NK-92 (cell line): Measurements from ENCODE around the gene FAM3B.
"Not testable (repeated sequence)": the region's sequence is repeated elsewhere in the genome, so short reads cannot be mapped to it uniquely, and the experiment has no call there.

Source experiments
- DNase-seq: peaks from one replicate; lab custom pipeline; 2025; ENCODE audit not compliant: unreplicated experiment; lab: John Stamatoyannopoulos, UW

Gene FAM3B, protein sequence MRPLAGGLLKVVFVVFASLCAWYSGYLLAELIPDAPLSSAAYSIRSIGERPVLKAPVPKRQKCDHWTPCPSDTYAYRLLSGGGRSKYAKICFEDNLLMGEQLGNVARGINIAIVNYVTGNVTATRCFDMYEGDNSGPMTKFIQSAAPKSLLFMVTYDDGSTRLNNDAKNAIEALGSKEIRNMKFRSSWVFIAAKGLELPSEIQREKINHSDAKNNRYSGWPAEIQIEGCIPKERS

DNA sequence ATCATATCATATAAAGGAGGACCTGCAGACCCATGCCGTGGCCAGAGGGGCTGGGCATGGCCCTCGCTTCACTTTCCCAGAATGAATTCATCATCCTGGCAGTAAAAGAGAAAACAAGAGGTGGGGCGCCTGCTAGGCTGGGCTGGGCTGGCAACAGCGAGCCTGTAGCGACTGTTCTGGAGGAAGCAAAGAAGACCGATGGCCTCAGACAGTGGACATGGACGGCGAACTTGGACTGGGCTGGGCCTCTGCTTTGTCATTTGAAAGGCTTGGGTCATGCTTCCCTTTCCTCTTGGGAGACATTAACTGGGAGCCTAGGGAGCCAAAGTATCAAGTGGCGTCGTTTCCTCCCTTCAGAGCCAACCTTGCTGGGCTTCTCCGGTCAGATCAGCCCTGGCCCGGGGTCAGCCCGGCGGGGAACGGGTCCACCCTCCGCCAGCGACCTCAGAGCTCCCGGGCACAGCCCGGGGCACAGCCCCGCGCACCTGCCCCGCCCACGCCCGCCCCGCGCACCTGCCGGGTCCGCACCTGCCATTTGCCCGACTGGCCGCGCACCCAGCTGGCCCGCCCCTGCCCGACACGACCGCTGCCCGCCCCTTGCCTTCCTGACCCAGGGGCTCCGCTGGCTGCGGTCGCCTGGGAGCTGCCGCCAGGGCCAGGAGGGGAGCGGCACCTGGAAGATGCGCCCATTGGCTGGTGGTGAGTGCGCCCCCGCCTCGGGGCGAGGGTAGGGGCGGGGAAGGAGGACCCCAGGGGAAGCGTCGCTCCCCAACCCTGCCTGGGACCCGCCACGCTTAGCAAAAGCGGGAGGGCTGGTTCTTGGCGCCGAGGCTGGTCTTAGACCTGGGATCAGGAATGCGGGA is at the start of gene FAM3B:
TSS of gene FAM3B (plus strand) at position 602 of the 863 bp plus-strand sequence. CDS start at position 681, 79 bp downstream.
- DNase-seq: no peak

DNA sequence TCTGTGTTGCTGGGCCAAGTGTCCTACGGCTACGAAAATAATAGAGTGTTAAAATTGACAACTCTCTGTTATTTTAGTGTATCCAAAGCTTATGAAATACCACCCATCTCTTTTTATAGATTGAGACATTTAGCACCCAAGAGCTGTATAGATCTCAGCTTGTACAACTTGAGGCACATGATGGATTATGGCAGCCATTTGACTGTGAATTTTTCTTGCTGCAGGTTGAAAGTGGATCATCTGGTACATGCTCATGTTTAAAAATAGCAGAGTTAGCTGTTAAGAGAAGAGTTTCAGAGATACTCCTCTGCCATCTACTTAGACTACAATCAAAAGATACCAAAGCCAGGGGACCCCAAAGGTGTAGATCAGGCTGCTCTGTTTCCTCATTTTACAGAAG is 49.3 kb upstream of the FAM3B start:
- DNase-seq: no peak

DNA sequence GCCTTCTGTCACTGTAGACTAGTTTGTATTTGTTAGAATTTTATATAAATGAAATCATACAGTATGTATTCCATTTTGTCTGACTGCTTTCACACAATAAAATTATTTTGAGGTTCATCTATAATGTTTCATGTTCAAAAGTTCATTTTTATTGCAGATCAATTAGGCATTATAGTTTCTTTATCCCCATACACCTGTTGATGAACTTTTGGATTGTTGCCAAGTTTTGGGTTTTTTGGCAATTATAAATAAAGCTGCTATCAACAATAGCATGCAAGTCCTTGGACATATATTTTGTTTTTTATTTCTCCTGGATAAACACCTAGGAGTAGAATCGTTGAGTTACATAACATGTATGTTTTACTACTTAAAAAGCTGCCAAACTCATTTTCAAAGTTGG is 47.1 kb upstream of the FAM3B start:
- DNase-seq: no peak

DNA sequence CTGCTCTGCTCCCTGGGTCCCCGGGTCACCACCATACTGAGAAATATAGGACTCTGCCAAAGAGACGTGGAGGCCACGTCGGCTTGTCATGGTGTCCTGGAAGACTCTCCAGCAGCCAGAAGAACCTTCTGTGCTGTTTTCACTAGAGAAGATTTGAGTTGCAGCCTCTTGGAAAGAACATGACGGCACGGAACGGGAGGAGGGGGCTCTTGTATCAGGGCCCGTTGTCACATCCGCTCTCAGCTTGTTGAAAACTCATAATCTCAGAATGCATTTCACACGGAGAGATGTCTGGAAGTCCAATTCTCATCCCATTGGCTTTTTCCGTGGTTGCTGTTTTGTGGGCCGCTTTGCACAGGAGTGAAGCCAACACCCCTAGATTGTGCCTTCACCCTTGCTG is 39.4 kb upstream of the FAM3B start:
- DNase-seq: no peak

DNA sequence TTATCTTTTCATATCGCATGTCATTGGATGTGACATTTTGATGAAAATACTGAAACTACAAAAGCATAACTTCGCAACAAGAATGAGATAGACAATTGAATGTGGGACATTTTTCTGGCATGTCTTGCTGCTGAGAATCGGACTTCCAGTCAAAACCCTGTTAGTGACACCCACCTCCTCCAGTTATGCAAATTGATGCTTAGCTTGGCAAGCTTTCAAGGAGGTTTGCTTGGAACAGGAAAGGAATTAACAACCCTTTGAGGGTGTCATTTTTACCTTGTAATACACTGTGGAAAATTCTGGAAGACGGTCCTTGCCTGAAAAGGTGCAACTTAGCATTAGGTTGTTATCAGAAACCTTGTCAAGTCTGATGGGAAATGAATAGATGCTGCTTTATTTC is 38.8 kb upstream of the FAM3B start:
- DNase-seq: no peak

DNA sequence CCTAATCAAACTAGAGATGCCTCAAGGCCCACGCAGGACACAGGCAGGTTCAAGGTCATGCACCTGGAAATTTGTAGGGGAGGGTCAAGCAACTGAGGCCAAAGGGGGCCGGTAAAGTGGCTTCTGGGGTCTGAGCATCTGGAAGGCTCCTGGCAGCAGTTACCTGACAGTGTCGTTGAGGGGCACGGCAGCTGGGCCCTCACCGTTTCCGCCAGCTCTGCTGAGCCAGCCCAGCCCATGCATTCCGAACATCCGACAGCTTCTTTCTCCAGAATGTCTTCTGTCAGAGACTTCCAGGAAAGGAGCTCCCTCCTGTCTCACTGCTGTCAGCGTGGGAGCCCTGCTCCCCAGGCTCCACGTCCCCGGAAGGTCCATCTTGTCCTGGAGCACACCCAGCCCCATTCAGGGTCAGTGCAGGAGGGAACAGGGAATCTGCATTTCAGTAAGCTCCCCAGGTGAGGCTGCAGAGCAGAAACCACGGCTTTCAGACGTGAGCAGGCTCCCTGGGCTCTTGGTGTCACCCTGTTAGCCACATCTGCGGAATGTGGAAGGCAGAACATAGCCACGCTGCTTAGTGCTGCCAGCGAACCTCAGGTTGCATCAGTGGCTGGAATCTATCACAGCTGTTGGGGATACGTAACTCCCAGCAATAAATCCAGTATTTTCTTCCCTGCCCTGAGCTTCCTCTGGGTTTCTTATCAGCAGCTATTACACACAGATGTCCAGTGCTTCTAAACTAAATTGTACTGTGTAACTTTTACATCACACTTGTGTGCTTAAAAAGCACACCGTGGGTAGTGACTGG is 36.3 kb upstream of the FAM3B start:
- no peak for DNase-seq

DNA sequence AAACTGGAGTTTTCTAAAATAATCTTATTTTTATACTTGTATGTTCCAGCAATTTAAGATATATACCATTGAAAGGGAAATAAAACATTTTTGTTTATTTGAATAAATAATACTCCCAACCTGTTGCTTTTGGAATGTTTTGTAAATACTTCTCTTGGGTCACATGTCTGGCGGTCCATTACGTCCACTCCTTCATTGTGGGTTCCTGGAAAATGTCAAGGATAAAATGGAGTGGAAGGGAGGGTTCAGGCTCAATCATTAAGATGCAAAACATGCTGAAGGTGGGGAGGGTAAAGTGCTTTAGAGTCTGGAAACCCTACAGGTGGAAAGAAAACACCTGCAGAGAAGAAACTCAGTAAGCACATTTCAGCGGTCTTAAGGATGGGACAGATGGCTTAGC is 34.2 kb upstream of the FAM3B start:
- DNase-seq: no peak

DNA sequence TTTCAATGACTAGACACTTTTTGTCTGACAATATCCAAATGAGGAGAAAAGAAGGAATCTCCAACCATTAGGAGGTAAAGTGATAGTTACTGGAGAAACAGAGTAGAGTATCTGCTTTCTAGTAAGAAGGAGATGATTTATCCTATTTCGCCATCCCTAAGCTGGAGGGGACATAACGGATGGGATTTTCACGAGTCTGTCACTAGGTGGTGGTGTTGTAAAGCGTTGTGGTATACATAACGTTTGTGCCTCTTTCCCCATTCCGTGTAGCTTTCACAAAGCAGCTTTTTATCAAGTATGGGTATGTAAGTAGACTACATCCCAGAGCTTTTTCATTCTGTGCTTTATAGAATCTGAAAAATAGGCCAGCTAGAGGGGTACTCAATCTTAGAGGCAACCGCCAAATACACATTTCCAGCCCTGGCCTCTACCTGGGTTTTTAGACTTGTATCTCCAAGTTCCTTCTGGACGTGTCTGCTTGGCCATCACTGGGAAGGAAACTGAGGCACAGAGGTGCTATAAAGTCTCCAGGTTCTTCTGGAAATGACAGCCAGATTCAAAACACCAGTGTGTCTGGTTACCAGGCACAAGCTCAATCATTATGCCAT is 33.3 kb upstream of the FAM3B start:
- DNase-seq: no peak

DNA sequence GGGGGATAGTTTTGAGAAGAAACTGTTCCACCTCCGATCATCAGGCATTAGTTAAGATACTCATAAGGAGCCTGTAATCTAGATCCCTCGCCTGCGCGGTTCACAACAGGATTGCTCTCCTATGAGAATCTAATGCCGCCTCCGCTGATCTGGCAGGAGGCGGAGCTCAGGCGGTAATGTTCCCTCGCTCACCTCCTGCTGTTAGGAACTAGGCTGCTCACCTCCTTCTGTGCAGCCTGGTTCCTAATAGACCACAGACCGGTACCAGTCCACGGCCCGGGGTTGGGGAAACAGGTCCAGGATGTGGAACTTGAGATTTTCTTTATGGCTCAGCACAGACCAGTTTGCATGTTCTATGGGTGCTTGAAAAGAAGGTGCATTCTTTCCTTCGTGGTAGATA is 27.2 kb upstream of the FAM3B start:
- no peak for DNase-seq

DNA sequence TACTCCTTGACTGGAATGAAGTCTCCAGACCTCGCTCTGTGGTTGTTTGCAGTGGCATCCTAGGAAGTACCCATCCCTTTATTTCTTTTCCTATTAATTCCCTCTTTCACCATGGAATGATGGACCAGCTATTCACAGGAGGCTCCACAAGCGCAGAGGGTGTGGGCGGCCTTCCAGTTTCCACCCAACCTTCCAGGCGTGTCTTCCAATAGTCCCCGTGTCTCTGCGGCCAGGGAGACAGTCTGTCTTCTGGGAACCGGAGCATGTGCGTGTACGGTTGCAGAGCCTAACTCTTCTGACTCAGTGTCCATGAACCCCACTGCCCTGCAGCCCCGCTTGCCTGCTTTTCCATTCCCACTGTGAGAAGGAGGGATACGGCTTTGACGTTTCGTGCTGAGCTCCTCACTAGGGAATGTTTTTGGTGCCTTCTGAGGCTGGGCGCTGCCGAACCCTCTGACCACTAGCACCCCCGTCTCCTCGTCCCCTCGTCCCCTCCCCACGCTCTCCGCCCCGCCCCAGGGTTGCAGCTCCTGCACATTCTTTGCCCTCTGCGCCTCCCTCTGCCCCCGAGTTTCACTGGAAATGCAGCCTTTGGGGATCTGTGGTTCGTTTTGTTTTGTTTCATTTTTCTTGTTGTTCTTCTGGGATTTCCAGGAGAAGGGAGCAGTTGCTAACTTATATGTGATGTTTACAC is 26.3 kb upstream of the FAM3B start:
- no peak for DNase-seq

DNA sequence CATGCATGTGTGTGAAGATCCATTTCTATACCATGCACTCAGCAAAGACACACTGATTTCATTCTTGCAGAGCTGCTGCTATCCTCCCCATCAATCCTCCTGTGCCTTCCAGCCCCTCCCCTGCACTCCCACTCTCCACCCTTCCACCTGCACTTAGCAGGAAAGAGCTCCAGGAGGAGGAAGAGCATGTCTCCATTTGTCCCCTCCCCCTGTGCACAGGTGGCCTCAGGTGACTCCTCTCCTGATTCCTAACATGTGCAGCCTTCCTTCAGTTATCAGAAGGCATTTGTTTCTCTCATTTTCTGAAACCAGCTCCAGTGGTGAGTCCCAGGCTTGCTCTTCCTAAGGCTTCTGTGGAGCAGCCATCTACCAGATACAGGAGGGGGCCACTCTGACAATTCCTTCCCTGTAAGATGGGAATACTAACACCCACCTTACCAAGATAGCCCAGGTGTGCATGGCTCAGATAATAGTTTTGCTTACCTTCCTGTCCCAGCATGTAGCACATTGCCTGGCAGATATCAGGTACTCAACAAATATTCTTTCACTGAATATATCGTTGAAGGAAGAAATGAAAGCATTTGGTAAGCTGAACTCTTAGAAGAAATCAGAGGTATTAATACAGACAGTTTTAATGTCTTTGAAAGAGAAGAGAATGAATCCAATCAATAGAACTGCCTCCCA is 21.9 kb upstream of the FAM3B start:
- DNase-seq: no peak

DNA sequence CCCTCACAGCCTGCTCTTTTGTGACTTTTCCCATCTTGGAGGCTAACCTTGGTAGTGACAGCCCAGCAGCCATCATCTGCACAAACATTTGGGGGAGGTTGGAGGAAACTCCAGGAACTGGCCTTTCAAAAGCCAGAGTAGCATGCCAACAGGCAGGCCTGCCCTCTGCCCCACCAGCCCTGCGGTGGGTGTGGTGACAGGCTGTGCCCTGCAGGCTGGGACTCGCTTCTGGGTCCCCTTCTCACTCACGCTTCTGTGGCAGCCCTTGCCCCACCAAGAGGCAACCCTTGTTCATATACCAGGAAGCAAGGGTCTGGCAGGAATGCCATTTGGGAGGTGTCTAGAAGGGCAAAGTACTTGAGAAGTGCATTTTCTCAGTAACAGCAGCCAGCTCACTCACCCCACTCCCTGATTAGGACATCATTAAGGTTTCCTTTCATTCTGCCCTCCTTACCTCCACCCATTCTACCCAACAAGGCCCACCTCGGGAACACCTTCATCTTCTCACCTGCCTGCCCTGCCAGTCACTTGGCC is 20.8 kb upstream of the FAM3B start:
- DNase-seq: no peak

DNA sequence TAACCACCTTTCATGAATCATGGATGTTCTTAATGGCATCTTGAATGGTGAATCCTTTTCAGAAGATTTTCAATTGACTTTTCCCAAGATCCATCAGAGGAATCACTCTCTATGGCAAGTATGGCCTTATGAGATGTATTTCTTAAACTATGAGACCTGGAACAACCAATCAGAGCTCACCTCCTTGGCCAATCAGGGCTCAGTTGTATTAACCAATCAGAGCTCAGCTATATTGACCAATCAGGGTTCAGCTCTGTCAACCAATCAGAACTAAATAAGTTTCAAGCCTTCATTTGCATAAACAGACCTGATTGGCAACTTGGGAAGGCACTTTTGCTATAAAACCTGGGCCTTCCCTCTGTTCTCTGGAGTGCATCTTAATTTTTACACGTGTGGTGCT is 13.6 kb upstream of the FAM3B start:
- DNase-seq: no peak

DNA sequence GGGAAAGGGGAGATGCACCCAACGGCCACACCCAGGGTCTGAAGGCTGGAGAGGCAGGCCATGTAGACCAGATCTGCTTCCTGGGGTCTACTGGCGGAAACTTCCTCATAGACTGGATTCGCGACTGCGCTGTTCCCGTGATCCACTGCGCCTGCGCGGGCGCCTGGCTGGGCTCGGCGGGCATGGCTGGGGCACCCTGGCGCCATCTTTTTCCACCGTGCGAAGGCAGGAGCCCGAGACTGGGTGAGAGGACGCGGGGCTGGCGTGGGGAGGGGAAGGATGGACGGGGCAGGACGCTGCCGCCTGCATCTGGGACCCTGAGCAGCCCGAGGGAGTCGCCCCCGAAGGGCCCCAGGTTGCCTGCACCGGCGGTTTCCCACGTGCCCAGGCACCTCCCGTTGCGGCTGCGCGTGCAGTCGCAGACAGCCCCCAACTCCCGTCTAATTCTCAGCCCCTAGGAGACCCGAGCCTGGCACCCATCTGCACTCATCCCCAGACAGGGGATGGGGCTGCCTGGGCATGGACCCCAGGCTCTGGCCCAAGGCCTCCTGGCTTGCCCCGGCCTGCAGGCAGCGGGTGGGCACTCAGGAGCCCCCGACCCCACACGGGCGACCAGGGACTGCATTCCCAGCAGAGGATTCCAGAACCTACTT is 12.4 kb upstream of the FAM3B start:
- no peak for DNase-seq

DNA sequence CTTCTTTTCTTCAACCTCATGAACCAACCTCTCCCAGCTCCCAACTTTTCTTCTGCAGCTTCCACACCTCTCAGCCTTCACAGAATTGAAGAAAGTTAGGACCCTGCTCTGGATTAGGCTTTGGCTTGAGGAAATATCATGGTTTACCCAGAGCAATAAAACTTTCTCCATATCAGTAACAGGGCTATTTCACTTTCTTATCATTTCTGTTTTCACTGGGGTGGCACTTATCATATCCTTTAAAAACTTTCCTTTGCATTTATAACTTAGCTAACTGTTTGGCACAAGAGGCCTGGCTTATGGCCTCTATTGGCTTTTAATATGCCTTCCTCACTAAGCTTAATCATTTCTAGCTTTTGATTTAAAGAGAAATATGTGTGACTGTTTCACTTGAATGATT is 9.4 kb upstream of the FAM3B start:
- no peak for DNase-seq

DNA sequence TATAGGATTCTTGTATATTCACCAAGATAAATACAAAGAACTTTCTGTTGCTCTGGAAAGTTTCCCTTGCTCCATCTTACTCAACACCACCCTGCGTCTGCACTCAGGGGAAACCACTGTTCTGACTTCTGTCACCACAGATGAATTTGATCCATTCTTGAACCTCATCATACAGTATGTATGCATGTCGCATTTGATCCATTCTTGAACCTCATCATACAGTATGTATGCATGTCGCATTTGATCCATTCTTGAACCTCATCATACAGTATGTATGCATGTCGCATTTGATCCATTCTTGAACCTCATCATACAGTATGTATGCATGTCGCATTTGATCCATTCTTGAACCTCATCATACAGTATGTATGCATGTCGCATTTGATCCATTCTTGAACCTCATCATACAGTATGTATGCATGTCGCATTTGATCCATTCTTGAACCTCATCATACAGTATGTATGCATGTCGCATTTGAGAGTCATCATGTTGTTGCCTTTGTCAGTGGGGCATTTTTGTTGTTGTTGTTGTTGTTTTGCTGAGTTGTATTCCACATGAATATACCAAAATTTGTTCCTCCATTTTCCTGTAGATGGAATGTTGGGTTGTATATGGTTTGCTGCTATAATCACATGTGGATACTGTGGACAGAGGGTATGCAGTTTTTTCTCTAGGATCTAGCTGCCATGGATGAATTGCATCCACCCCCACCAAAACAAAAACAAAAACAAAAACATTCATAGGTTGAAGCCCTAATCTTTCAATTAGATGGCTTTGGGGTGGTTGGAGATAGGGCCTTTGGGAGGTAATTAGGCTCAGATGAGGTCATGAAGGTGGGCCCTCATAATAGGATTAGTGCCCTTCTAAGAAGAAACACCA is 3.1 kb upstream of the FAM3B start:
- not testable (repeated sequence) for DNase-seq

DNA sequence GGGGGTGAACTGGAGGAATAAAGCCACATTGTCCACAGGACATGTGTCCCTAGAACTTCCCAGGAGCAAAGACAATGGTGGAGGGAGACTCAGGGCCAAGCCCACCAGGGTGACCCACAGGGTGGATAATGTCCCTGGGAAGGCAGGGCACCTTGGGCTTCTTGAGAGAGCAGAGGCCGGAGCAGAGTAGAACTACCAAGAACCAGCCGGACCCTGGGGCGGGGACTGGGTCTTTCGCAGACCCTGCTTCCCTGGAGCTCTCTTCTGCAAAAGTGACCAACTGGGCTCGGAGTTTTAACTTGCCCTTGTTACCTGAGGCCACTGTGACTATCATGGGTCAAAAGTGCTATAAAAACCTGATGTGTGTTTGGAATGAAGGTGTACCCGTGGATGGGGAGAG is 875 bp upstream of the FAM3B start:
- no peak for DNase-seq

DNA sequence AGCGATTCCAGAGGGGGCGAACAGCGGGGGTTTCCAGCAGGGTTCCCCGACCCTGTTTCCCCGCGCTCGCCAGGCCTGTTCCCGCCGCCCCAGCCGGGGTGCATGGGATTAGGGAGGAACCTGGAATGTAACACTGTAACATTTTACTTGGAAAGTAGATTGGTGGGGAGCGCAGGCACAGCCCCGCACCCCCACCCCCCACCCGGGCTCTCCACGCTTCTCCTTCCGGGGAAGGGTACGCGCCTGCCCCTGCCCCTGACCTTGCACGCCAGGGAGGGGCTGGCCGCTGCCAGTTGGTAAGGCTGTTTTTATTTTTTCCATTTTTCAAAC is 427 bp downstream of the FAM3B start:
- DNase-seq: no peak

DNA sequence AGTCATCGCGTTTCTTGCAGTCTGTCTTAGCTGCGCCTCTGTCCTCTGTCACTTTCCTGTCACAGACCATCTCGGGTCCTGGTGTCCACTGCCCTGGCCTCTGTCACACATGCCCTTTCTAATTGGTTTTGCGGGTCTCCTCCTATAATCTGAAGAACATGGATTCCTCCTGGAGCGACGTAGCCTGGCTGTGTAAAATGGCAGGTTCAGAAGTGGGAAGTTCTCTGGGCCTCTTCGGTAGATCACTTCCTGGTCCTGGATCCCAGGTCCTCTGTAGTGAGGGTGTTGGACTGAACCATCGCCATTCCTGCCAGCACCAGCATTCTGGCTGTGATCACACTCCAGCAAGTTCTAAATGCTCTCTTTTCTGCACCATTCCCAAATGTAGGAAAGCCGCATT is 857 bp downstream of the FAM3B start:
- DNase-seq: no peak
